SU-DHL-6 (cell line): ENCODE results near the gene COMMD7.

Source experiments
- EZH2phosphoT487 ChIP-seq: fragments of 200-600 bp; sonication (generic), shearing (Covaris generic); conservative IDR thresholded peaks from 2 replicates; pipeline ENCODE4 v1.6.1; 2018; ENCODE audit warnings: mild to moderate bottlenecking, antibody characterized with exemption, low read length, moderate library complexity, mixed read lengths
- TF ChIP-seq, protein P1 (sequence below): fragments of 200-600 bp; sonication (generic); IDR thresholded peaks from one replicate; pipeline ENCODE4 v1.5.1; 2017; ENCODE audit warnings: antibody characterized with exemption, mild to moderate bottlenecking, low read length, moderate library complexity; ENCODE audit not compliant: insufficient read depth, poor library complexity, severe bottlenecking

DNA sequence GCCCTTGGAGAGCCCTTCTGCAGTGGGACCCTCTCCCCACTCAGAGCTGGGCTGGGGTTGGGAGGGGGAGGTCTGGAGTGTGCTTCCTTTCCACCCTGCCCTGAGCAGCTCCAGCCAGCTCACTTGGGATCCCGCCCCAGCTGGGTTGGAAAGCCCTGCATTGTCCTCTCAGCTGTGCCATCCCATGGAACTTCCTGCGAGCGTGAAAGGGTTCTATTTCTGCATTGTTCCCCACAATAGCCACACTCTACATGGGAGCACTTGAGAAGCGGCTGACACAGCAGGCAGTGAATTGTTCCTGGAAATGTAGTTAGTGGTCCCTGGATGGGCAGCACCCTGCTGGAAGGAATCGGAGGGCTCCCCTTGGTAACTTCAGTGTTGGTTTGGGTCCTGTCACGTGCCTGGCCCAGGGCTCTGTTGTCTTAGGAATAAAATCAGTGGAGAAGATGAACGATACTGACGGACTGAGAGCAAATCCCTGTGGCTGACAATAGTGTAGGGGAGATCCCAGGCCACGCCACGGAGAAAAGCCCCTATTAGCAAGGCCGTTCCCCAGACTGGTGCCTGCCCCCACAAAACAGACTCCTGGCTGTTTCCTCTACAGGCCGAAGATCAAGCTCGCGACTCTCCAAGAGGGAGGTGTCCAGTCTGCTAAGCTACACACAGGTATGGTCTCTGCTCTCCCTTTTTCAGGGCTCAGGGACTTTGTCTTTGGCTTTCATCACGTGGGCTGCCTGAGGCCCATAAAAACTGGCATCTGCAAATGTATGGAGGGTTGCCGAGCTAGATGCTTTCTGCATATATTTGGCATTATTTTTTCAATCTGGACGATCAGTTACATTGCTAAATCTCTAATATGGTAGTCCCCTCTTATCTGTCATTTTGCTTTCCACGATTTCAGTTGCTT is 37.7 kb upstream of the COMMD7 start:
- TF ChIP-seq, protein P1, sequence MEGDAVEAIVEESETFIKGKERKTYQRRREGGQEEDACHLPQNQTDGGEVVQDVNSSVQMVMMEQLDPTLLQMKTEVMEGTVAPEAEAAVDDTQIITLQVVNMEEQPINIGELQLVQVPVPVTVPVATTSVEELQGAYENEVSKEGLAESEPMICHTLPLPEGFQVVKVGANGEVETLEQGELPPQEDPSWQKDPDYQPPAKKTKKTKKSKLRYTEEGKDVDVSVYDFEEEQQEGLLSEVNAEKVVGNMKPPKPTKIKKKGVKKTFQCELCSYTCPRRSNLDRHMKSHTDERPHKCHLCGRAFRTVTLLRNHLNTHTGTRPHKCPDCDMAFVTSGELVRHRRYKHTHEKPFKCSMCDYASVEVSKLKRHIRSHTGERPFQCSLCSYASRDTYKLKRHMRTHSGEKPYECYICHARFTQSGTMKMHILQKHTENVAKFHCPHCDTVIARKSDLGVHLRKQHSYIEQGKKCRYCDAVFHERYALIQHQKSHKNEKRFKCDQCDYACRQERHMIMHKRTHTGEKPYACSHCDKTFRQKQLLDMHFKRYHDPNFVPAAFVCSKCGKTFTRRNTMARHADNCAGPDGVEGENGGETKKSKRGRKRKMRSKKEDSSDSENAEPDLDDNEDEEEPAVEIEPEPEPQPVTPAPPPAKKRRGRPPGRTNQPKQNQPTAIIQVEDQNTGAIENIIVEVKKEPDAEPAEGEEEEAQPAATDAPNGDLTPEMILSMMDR, result no peak
- no peak for TF ChIP-seq EZH2phosphoT487
